VCaP (cell line): Measurements from ENCODE around the gene TYMP.

Source experiments
- H3K27ac ChIP-seq: fragments of 450-650 bp; 2 replicates; pipeline ENCODE4 v1.5.1; 2017
- CTCF ChIP-seq: fragments of 450-650 bp; conservative IDR thresholded peaks from 2 replicates; pipeline ENCODE4 v1.5.1; 2017; ENCODE audit warnings: mild to moderate bottlenecking, moderate library complexity

TYMP gene

GRCh38 chr22:50569896-50570535 lies 40.2 kb upstream of the TYMP start:
- TF ChIP-seq CTCF, result no peak
- no peak overlapping the region for H3K27ac ChIP-seq

- TF ChIP-seq CTCF, result no peak
- no peak overlapping the region for H3K27ac ChIP-seq
These were observed 39.2 kb upstream of the TYMP start for GRCh38 chr22:50569041-50569459.

GRCh38 chr22:50568626-50569025 lies 38.8 kb upstream of the TYMP start:
- no peak for TF ChIP-seq CTCF
- H3K27ac ChIP-seq, result no peak overlapping the region

GRCh38 chr22:50567721-50568252 lies 38.0 kb upstream of the TYMP start:
- H3K27ac ChIP-seq, result no peak overlapping the region
- TF ChIP-seq CTCF, result no peak

GRCh38 chr22:50564289-50564688 lies 34.5 kb upstream of the TYMP start:
- no peak for TF ChIP-seq CTCF
- H3K27ac ChIP-seq, result peak overlapping the region; percentile 70

- peak overlapping the region; percentile 70 for H3K27ac ChIP-seq
- no peak for TF ChIP-seq CTCF
These were observed 33.8 kb upstream of the TYMP start for GRCh38 chr22:50563413-50564160.

GRCh38 chr22:50562523-50563412 lies 33.0 kb upstream of the TYMP start, which contains the start of gene SYCE3:
SYCE3 (minus strand) TSS chr22:50562919; CDS start chr22:50556405, 6,514 bp downstream.
- peak within 1 kb of the TSS; percentile 70 for H3K27ac ChIP-seq

More at GRCh38 chr22:50562523-50563412, 33.0 kb upstream of the TYMP start, which contains the start of gene SYCE3:
- peak; percentile 86 for TF ChIP-seq CTCF
